T follicular helper cell (primary cell): ENCODE results near the gene LRIT1.
"Not testable (repeated sequence)": the region's sequence is repeated elsewhere in the genome, so short reads cannot be mapped to it uniquely, and the experiment has no call there.

ENCODE experiments used
- DNase-seq: peaks from one replicate; pipeline ENCODE4 v3.0.0-alpha.2; 2020; ENCODE audit warnings: low read depth
- total RNA-seq, 2 experiments: gene quantifications; one replicate each; lab custom pipeline; 2026; lab: John Stamatoyannopoulos, UW

LRIT1 gene
- 0 reads per million in 2 experiments for total RNA-seq

- DNase-seq = no peak
Measured at GRCh38 chr10:84241185-84241790, at the start of gene LRIT1. LRIT1 (minus strand) TSS chr10:84241546; CDS start chr10:84241439, 107 bp downstream.

DNA sequence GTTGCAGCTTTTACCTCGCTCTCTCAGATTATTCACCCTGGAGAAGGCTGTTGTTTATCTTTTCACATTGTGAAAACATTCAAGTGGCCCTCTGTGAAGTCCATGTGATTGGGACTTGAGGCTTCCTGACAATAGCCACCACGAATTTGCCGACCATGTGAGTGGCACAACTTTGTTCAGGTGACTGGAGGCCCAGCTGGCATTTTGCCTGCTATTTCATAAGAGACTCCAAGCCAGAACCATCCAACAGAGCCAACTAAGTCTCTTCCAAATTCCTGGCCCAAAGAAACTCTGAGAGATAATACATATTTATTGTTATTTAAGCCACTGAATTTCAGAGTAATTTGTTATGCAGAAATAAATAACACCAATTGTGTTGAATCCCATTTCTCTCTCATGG is 48.9 kb upstream of the LRIT1 start:
- no peak for DNase-seq

GRCh38 chr10:84289521-84290200 is 48.3 kb upstream of the LRIT1 start:
- DNase-seq = no peak

DNA sequence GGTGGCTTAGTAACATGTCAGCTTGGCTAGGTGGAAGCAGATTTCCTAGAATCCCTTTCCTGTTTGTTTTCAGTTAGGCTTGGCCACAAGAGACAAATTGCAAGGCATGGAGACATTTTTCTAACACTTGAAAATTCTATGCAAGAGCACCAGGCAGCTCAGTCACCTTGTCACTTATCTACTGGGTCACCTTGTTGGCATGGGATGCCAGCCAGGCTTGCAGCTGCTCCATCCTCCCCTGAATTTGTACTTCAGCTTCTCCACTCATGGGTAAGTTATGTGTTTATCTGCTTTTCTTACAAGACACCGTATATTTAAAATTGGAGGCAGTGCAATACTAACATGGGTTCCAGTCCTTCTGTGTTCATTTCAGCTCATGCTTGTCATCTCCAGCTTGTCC is 46.8 kb upstream of the LRIT1 start:
- no peak for DNase-seq

- no peak for DNase-seq
Measured at GRCh38 chr10:84286695-84287094, 45.3 kb upstream of the LRIT1 start.

- not testable (repeated sequence) for DNase-seq
Measured at GRCh38 chr10:84279876-84280475, 38.6 kb upstream of the LRIT1 start.

GRCh38 chr10:84270708-84271107 is 29.4 kb upstream of the LRIT1 start:
- DNase-seq = no peak

GRCh38 chr10:84269773-84270172 is 28.4 kb upstream of the LRIT1 start:
- DNase-seq = no peak

GRCh38 chr10:84269162-84269561 is 27.8 kb upstream of the LRIT1 start:
- DNase-seq = no peak

DNA sequence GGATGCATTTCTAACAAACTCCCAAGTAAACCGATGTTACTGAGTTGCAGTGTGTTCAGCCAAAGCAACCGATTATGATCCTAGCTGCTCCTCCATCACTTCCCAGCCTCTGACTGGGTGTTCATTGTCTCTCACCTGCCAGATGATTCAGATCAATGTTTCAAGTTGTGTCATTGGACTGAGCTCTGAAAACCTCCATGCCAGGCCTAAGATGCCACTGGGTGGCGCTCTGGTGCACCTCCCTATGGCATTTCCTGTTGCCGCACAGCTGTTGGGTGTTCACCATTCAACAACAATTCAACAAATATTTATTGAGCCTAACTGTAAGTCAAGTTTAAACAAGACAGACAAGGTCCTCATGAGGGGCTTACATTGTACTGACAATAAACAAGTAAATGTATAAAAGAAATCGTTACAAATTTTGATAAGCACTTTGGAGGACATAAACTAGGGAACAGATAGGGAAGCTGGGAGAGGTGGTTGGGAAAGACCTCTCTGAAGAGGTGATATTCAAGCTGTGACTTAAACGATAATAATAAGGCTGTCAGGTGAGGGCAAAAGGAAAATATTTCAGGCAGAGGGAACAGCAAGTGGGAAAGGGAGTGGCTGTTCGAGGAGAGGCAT is 26.3 kb upstream of the LRIT1 start:
- peak; percentile 14 for DNase-seq

DNA sequence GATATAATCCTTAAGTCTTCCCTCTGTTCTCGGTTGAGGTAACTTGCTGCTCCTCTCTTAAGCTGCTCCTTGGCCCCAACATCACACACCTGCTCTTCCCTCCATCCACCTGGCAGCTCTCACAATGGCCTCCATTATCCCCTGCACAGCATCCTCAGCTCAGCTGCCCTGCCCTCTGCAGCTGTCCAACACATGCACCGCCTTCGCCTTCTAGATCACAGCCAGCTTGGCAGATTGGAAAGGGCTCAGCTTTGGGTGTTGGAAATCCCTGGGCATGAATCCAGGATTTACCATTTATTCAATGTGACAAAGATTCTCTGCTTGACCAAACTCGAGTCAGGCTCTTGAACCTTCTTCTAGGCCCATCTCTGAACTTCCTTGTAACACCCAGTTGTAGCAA is 24.1 kb upstream of the LRIT1 start:
- no peak for DNase-seq

GRCh38 chr10:84264611-84265141 is 23.3 kb upstream of the LRIT1 start:
- peak; percentile 46 for DNase-seq

DNA sequence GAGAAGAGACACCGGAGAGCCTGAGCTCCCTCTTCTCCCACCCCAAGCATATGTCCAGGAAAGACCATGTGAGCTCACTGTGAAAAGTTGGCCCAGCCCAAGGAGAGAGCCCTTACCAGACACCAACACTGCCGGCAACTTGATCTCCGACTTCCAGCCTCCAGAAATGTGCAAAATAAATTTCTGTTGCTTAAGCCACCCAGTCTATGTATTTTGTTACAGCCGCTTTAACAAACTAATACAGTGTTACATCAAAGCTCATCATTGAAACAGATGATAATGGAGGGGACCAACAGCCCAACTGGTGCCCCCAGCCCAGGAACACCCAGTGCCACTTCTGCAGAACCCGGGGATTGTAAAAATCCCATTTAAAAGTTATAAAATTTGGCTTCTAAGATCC is 22.4 kb upstream of the LRIT1 start:
- no peak for DNase-seq

DNA sequence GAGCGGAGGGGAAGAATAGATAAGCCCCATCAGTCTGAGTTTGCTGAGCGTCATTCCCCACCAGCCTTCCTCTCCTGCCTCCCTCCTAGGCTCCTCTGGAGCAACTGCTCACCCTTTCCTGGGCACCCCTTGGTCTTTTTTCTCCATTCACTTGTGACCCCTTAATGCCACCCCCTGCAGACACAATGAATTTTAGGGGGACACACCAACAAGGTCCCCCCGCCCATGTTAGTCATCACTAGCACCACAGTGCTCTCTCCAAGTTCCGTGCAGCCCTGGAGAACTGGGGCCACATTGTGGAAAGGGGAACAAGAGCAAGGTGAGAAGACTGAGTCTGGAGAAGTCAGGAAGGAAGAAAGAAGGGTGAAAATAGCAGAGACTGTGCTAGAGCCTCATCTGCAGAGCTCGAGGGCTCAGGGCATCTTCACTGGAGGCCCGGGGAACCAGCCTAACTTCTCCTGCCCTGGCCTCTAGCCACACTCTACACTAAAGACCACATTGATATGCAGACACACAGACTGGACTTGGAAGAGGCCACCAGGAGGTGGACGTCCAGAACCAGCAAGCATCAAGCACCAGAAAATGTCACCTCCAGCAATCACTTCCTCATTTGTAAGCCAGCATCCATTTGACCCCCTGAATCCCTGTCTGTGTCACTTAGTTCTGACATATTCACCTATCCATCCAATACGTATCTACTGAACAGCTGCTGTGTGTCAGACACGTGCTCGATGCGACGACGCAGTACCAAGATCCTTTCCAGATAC is 21.0 kb upstream of the LRIT1 start:
- DNase-seq = no peak

GRCh38 chr10:84261236-84261915 is 20.0 kb upstream of the LRIT1 start:
- DNase-seq = no peak

GRCh38 chr10:84258034-84258695 is 16.8 kb upstream of the LRIT1 start:
- no peak for DNase-seq

DNA sequence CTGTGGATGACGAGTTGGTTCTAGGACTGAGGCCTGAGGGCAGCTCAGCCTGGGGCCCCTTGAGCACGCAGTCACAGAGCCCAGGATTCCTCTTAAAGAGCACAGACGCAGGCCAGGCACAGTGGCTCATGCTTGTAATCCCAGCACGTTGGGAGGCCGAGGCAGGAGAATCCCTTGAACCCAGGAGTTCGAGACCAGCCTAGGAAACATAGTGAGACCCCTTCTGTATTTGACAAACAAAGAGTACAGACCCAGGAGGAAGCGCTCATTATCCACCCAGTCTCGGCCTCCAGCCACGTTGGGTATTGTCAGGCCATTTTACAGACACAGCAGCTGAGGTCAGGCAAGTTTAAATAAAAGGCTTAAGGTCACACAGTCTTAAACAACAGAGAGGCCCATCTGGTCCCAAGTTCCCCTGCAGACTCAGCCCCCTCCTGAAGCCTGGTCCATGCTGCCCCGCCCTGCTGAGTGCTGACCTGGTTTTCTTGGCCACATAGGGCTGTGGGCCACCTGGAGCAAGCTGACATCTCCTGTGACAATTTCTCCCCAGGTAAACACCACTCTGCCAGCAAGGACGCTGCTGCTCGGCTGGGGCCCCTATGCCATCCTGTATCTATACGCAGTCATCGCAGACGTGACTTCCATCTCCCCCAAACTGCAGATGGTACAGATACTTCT is 16.1 kb upstream of the LRIT1 start:
- DNase-seq = no peak

GRCh38 chr10:84256510-84257342 is 15.4 kb upstream of the LRIT1 start:
- peak; percentile 4 for DNase-seq
